ENCODE measurements around the gene HMGB1. TPM values are rescaled to one million over a fixed set of nuclear protein-coding genes. Genes with fewer than 3 reads are reported as not detected.
A peak's percentile ranks its signal among the peaks of the same experiment; 100 is the strongest.

The HMGB1 gene
- total RNA-seq, 1 experiment from 2014 or later: 567 TPM

DNA sequence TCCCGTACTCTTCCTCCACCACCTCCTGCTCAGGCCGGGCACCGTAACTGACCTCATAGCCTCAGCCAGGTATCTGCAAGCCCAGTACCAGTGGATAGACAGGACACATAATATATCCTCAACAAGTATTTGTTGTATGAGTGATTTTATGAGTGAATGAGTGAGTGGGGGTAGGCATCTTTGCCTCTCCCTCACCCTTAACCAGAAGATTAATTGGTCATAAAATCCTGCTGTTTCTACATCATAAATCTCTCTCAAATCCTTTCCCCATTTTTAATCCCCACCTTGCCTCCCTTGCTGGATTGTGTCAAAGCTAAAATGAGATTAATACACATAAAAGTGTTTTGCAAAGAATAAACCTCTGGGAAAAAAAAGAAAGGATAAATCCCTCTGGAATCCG, 44.4 kb upstream of the HMGB1 start:
- ATAC-seq (peak; percentile 76), DNase-seq (no peak)
- Histone ChIP-seq H3K79me2 (ENCODE audit: low read length) (no peaks in the 10 kb centered on the region), H4K20me1 (ENCODE audit: low read length) (no peaks in the 10 kb centered on the region), H2AFZ (ENCODE audit: low read length) (no peak overlapping the region), H3K27me3 (ENCODE audit: low read length) (no peaks in the 10 kb centered on the region), H3K4me1 (ENCODE audit: insufficient read depth, low read length) (peaks cover 4% of the 10 kb centered on the region; the same call in 1 of the 2 replicates), H3K4me2 (ENCODE audit: low read length) (no peak overlapping the region), H3K27ac (ENCODE audit: low read length) (no peak overlapping the region), H3K9me3 (ENCODE audit: low read length) (no peaks in the 10 kb centered on the region), H3K9ac (ENCODE audit: low read length) (no peak overlapping the region), H3K36me3 (ENCODE audit: low read depth, low read length) (no peaks in the 10 kb centered on the region), H3K4me3 (ENCODE audit: low read length) (no peak overlapping the region), H3K9me2 (replicated peaks; ENCODE audit: low read length) (no peaks in the 10 kb centered on the region), H3F3A (ENCODE audit: low read length, unreplicated experiment) (no peaks in the 10 kb centered on the region)
- no TSS peak for BruUV-seq (replicated peaks)
- TF ChIP-seq EZH2phosphoT487 (IDR thresholded peaks at IDR 0.05; ENCODE audit: borderline replicate concordance, low read length) (no peak), CTCF (conservative IDR thresholded peaks at IDR 0.05; ENCODE audit: low read depth, low read length) (no peak), EZH2 (IDR thresholded peaks at IDR 0.05; ENCODE audit: low read length, unreplicated experiment) (no peak)
- ChIA-PET CTCF (no interaction called here), POLR2A (ENCODE audit: unreplicated experiment) (interaction anchor here (0.6 to 0.7 kb wide), 2 partner anchors 8 to 36 kb away, joined by 3 to 4 read pairs; no protein-coding TSS in a partner anchor)
- intact Hi-C loops (cut with micrococcal nuclease): no loop called here

GRCh38 chr13:30509254-30510050, 43.7 kb upstream of the HMGB1 start:
- no peaks in the 10 kb centered on the region for H4K20me1 ChIP-seq (ENCODE audit: low read length)
- H3K4me2 ChIP-seq (ENCODE audit: low read length): no peak overlapping the region
- ATAC-seq (no peak), DNase-seq (no peak)
- no TSS peak for BruUV-seq (replicated peaks)
- H3K9ac ChIP-seq (ENCODE audit: low read length): no peak overlapping the region
- CTCF ChIA-PET: interaction anchor here (0.6 kb wide), 1 partner anchor 9 kb away, joined by 3 read pairs; no protein-coding TSS in a partner anchor
- TF ChIP-seq EZH2 (IDR thresholded peaks at IDR 0.05; ENCODE audit: low read length, unreplicated experiment): no peak
- TF ChIP-seq EZH2phosphoT487 (IDR thresholded peaks at IDR 0.05; ENCODE audit: borderline replicate concordance, low read length): no peak
- no peak for TF ChIP-seq CTCF (conservative IDR thresholded peaks at IDR 0.05; ENCODE audit: low read depth, low read length)
- no peaks in the 10 kb centered on the region for H3K9me3 ChIP-seq (ENCODE audit: low read length)
- intact Hi-C loops (cut with micrococcal nuclease): no loop called here
- no peaks in the 10 kb centered on the region for H3F3A ChIP-seq (ENCODE audit: low read length, unreplicated experiment)
- no peak overlapping the region for H2AFZ ChIP-seq (ENCODE audit: low read length)
- H3K9me2 ChIP-seq (replicated peaks; ENCODE audit: low read length): no peaks in the 10 kb centered on the region
- peaks cover 4% of the 10 kb centered on the region; the same call in 1 of the 2 replicates for H3K4me1 ChIP-seq (ENCODE audit: insufficient read depth, low read length)
- H3K79me2 ChIP-seq (ENCODE audit: low read length): no peaks in the 10 kb centered on the region
- POLR2A ChIA-PET (ENCODE audit: unreplicated experiment): interaction anchor here (0.6 to 0.7 kb wide), 3 partner anchors 8 to 226 kb away, joined by 3 to 4 read pairs (median 3); partner anchors contain the start of gene ALOX5AP
- no peak overlapping the region for H3K27ac ChIP-seq (ENCODE audit: low read length)
- H3K27me3 ChIP-seq (ENCODE audit: low read length): no peaks in the 10 kb centered on the region
- no peak overlapping the region for H3K4me3 ChIP-seq (ENCODE audit: low read length)
- H3K36me3 ChIP-seq (ENCODE audit: low read depth, low read length): no peaks in the 10 kb centered on the region

DNA sequence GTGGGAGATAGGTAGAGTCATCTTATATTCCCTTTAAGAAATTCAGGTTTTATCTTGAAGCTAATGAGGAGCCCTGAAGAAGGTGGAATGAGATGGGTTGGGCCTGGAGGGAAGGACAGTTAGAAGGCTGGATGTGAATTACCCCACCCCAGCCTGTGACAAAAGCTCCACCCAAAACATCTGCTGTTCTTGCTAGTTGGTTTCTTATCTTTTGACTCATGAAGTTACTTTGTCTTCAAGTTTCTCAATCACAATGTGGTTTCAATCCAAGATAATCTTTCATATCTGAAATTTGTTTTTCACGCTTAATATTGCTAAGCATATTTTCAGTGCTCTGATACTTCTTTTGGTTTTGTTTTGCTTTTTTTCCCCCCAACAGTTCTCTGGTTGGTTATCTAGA, 38.3 kb upstream of the HMGB1 start:
- Histone ChIP-seq H3K9me2 (replicated peaks; ENCODE audit: low read length) (no peaks in the 10 kb centered on the region), H3K4me2 (ENCODE audit: low read length) (no peak overlapping the region), H3K9me3 (ENCODE audit: low read length) (no peaks in the 10 kb centered on the region), H3K9ac (ENCODE audit: low read length) (no peak overlapping the region), H3K79me2 (ENCODE audit: low read length) (no peaks in the 10 kb centered on the region), H3K27me3 (ENCODE audit: low read length) (no peaks in the 10 kb centered on the region), H3F3A (ENCODE audit: low read length, unreplicated experiment) (no peaks in the 10 kb centered on the region), H3K27ac (ENCODE audit: low read length) (no peak overlapping the region), H2AFZ (ENCODE audit: low read length) (no peak overlapping the region), H3K4me3 (ENCODE audit: low read length) (no peak overlapping the region), H3K36me3 (ENCODE audit: low read depth, low read length) (no peaks in the 10 kb centered on the region), H4K20me1 (ENCODE audit: low read length) (no peaks in the 10 kb centered on the region), H3K4me1 (ENCODE audit: insufficient read depth, low read length) (no peaks in the 10 kb centered on the region)
- ATAC-seq (no peak), DNase-seq (no peak)
- BruUV-seq (replicated peaks): no TSS peak
- ChIA-PET CTCF (no interaction called here), POLR2A (ENCODE audit: unreplicated experiment) (no interaction called here)
- intact Hi-C loops (cut with micrococcal nuclease): no loop called here
- TF ChIP-seq CTCF (conservative IDR thresholded peaks at IDR 0.05; ENCODE audit: low read depth, low read length) (no peak), EZH2phosphoT487 (IDR thresholded peaks at IDR 0.05; ENCODE audit: borderline replicate concordance, low read length) (no peak), EZH2 (IDR thresholded peaks at IDR 0.05; ENCODE audit: low read length, unreplicated experiment) (no peak)
